ENCODE data around the gene ST7L. TPM values are rescaled to one million over a fixed set of nuclear protein-coding genes. Genes with fewer than 3 reads are reported as not detected.

ST7L gene
- total RNA-seq, 1 donor: 18.5 TPM

GRCh38 chr1:112528076-112528475 lies 90.9 kb downstream of the ST7L start:
- peak overlapping the region; percentile 67 for H3K27ac ChIP-seq (ENCODE audit: low read depth, low read length)
- TF ChIP-seq CTCF (IDR thresholded peaks at IDR 0.05; ENCODE audit: extremely low read depth, low read depth, low read length): no peak
- H3K36me3 ChIP-seq (ENCODE audit: insufficient read depth, low read length): peaks cover 4% of the 10 kb centered on the region
- peak overlapping the region; percentile 11 for H3K4me2 ChIP-seq (ENCODE audit: insufficient read depth, low read length)
- no peaks in the 10 kb centered on the region for H3K9me3 ChIP-seq (ENCODE audit: low read depth, low read length)
- no peaks in the 10 kb centered on the region for H3K27me3 ChIP-seq (ENCODE audit: insufficient read depth, low read length)
- peak; percentile 76 for DNase-seq (ENCODE audit: insufficient read length, low spot score, missing footprints)
- no peak overlapping the region for H2AFZ ChIP-seq (ENCODE audit: low read length)
- H3K4me1 ChIP-seq (ENCODE audit: insufficient read depth, low read length): peaks cover 72% of the 10 kb centered on the region
- H3K4me3 ChIP-seq (ENCODE audit: insufficient read depth, low read length): no peak overlapping the region
- H3K79me2 ChIP-seq (ENCODE audit: insufficient read depth, low read length): no peaks in the 10 kb centered on the region
- H4K20me1 ChIP-seq (ENCODE audit: insufficient read depth, low read length): no peaks in the 10 kb centered on the region

GRCh38 chr1:112527266-112528010 lies 91.5 kb downstream of the ST7L start:
- H3K9me3 ChIP-seq (ENCODE audit: low read depth, low read length): no peaks in the 10 kb centered on the region
- no peaks in the 10 kb centered on the region for H4K20me1 ChIP-seq (ENCODE audit: insufficient read depth, low read length)
- peaks cover 73% of the 10 kb centered on the region for H3K4me1 ChIP-seq (ENCODE audit: insufficient read depth, low read length)
- TF ChIP-seq CTCF (IDR thresholded peaks at IDR 0.05; ENCODE audit: extremely low read depth, low read depth, low read length): no peak
- H3K4me3 ChIP-seq (ENCODE audit: insufficient read depth, low read length): no peak overlapping the region
- peak overlapping the region; percentile 11 for H3K4me2 ChIP-seq (ENCODE audit: insufficient read depth, low read length)
- DNase-seq (ENCODE audit: insufficient read length, low spot score, missing footprints): no peak
- no peaks in the 10 kb centered on the region for H3K27me3 ChIP-seq (ENCODE audit: insufficient read depth, low read length)
- H3K36me3 ChIP-seq (ENCODE audit: insufficient read depth, low read length): peaks cover 4% of the 10 kb centered on the region
- peak overlapping the region; percentile 67 for H3K27ac ChIP-seq (ENCODE audit: low read depth, low read length)
- H2AFZ ChIP-seq (ENCODE audit: low read length): no peak overlapping the region
- no peaks in the 10 kb centered on the region for H3K79me2 ChIP-seq (ENCODE audit: insufficient read depth, low read length)

GRCh38 chr1:112524986-112525385 lies 94.0 kb downstream of the ST7L start:
- Histone ChIP-seq H3K79me2 (ENCODE audit: insufficient read depth, low read length) (no peaks in the 10 kb centered on the region), H3K27ac (ENCODE audit: low read depth, low read length) (peak overlapping the region; percentile 29), H3K27me3 (ENCODE audit: insufficient read depth, low read length) (no peaks in the 10 kb centered on the region), H3K4me1 (ENCODE audit: insufficient read depth, low read length) (peaks cover 74% of the 10 kb centered on the region), H3K4me3 (ENCODE audit: insufficient read depth, low read length) (no peak overlapping the region), H3K36me3 (ENCODE audit: insufficient read depth, low read length) (peaks cover 4% of the 10 kb centered on the region), H3K9me3 (ENCODE audit: low read depth, low read length) (no peaks in the 10 kb centered on the region), H3K4me2 (ENCODE audit: insufficient read depth, low read length) (no peak overlapping the region), H4K20me1 (ENCODE audit: insufficient read depth, low read length) (no peaks in the 10 kb centered on the region), H2AFZ (ENCODE audit: low read length) (no peak overlapping the region)
- no peak for TF ChIP-seq CTCF (IDR thresholded peaks at IDR 0.05; ENCODE audit: extremely low read depth, low read depth, low read length)
- DNase-seq (ENCODE audit: insufficient read length, low spot score, missing footprints): no peak

GRCh38 chr1:112524251-112524650 lies 94.7 kb downstream of the ST7L start:
- Histone ChIP-seq H3K4me2 (ENCODE audit: insufficient read depth, low read length) (peak overlapping the region; percentile 26), H3K79me2 (ENCODE audit: insufficient read depth, low read length) (no peaks in the 10 kb centered on the region), H3K4me1 (ENCODE audit: insufficient read depth, low read length) (peaks cover 68% of the 10 kb centered on the region), H4K20me1 (ENCODE audit: insufficient read depth, low read length) (no peaks in the 10 kb centered on the region), H3K4me3 (ENCODE audit: insufficient read depth, low read length) (no peak overlapping the region), H3K36me3 (ENCODE audit: insufficient read depth, low read length) (peaks cover 4% of the 10 kb centered on the region), H3K27me3 (ENCODE audit: insufficient read depth, low read length) (no peaks in the 10 kb centered on the region), H2AFZ (ENCODE audit: low read length) (no peak overlapping the region), H3K9me3 (ENCODE audit: low read depth, low read length) (no peaks in the 10 kb centered on the region), H3K27ac (ENCODE audit: low read depth, low read length) (peak overlapping the region; percentile 29)
- no peak for TF ChIP-seq CTCF (IDR thresholded peaks at IDR 0.05; ENCODE audit: extremely low read depth, low read depth, low read length)
- DNase-seq (ENCODE audit: insufficient read length, low spot score, missing footprints): no peak

All from osteoblast (primary cell).